Fibroblast of skin of back (primary cell): ENCODE data around the gene MED15.

Experiments
- DNase-seq: peaks from one replicate; pipeline ENCODE4 v3.0.0-alpha.2; 2013

MED15 gene

GRCh38 chr22:20511578-20512229 is 4.3 kb downstream of the MED15 start:
- DNase-seq, result no peak

- DNase-seq, result peak; percentile 90
Observed at GRCh38 chr22:20514658-20515406, 7.4 kb downstream of the MED15 start.

GRCh38 chr22:20516399-20516798 is 9.0 kb downstream of the MED15 start:
- no peak for DNase-seq

GRCh38 chr22:20517422-20517821 is 10.0 kb downstream of the MED15 start:
- DNase-seq, result no peak

- DNase-seq, result no peak
Observed at GRCh38 chr22:20517841-20518592, 10.6 kb downstream of the MED15 start.

GRCh38 chr22:20519558-20519957 is 12.1 kb downstream of the MED15 start:
- DNase-seq, result no peak

GRCh38 chr22:20520093-20520511 is 12.7 kb downstream of the MED15 start:
- peak; percentile 65 for DNase-seq

- no peak for DNase-seq
Observed at GRCh38 chr22:20522134-20523004, 15.0 kb downstream of the MED15 start.

GRCh38 chr22:20523086-20523983 is 15.9 kb downstream of the MED15 start:
- DNase-seq, result peak; percentile 69

GRCh38 chr22:20524004-20524481 is 16.6 kb downstream of the MED15 start:
- no peak for DNase-seq

- no peak for DNase-seq
Observed at GRCh38 chr22:20525048-20525447, 17.6 kb downstream of the MED15 start.

GRCh38 chr22:20526305-20526627 is 18.9 kb downstream of the MED15 start:
- no peak for DNase-seq

GRCh38 chr22:20526628-20527355 is 19.4 kb downstream of the MED15 start:
- peak; percentile 92 for DNase-seq

GRCh38 chr22:20528405-20528978 is 21.1 kb downstream of the MED15 start:
- no peak for DNase-seq

- peak; percentile 87 for DNase-seq
Observed at GRCh38 chr22:20530368-20531153, 23.2 kb downstream of the MED15 start.

- no peak for DNase-seq
Observed at GRCh38 chr22:20531154-20531403, 23.7 kb downstream of the MED15 start.

- peak; percentile 96 for DNase-seq
Observed at GRCh38 chr22:20531404-20532201, 24.2 kb downstream of the MED15 start.

GRCh38 chr22:20532256-20532993 is 25.0 kb downstream of the MED15 start:
- DNase-seq, result peak; percentile 59
